Muscle layer of duodenum (tissue), 2 donors: ENCODE results near the gene PLS3.
"Not testable (repeated sequence)": the region's sequence is repeated elsewhere in the genome, so short reads cannot be mapped to it uniquely, and the experiment has no call there.

Source experiments
- H3K27ac ChIP-seq: one replicate; pipeline ENCODE4 v1.7.0; 2013; ENCODE audit warnings: mild to moderate bottlenecking, low read length
- H3K27me3 ChIP-seq: one replicate; pipeline ENCODE4 v1.7.0; 2013; ENCODE audit warnings: low read depth, mild to moderate bottlenecking, control low read depth, low read length
- H3K36me3 ChIP-seq, 2 donors: one replicate each; pipeline ENCODE4 v1.7.0; 2013; ENCODE audit warnings: low read length in 2 of 2, control low read depth in 1 of 2, mild to moderate bottlenecking in 1 of 2; ENCODE audit not compliant: insufficient read depth in 2 of 2, control insufficient read depth in 1 of 2
- H3K4me1 ChIP-seq, 2 donors: one replicate each; pipeline ENCODE4 v1.7.0; 2013; ENCODE audit warnings: low read length in 2 of 2, mild to moderate bottlenecking in 2 of 2, control low read depth in 1 of 2, moderate library complexity in 1 of 2; ENCODE audit not compliant: insufficient read depth in 2 of 2, control insufficient read depth in 1 of 2
- H3K4me3 ChIP-seq, 2 donors: one replicate each; pipeline ENCODE4 v1.7.0; 2013; ENCODE audit warnings: low read length in 2 of 2, low read depth in 1 of 2, mild to moderate bottlenecking in 1 of 2
- H3K9me3 ChIP-seq, 2 donors: one replicate each; pipeline ENCODE4 v1.7.0; 2013; ENCODE audit warnings: low read length in 2 of 2, control low read depth in 1 of 2, mild to moderate bottlenecking in 1 of 2; ENCODE audit not compliant: control insufficient read depth in 1 of 2
- donor health status: healthy.

PLS3 gene

GRCh38 chrX:115560978-115561604 is at the start of gene PLS3:
Gene PLS3 (plus strand): TSS chrX:115561174. CDS start chrX:115610251, 49,077 bp downstream.
- Histone ChIP-seq H3K27me3 (no peaks in the 10 kb centered on the region), H3K9me3 (no peaks in the 10 kb centered on the region), H3K27ac (peak within 1 kb of the TSS; percentile 85), H3K4me3 (peak within 1 kb of the TSS; percentile 61 to 72), H3K4me1 (peaks cover 0 to 4% of the 10 kb centered on the region in 2 donors), H3K36me3 (no peaks in the 10 kb centered on the region)

- no peaks in the 10 kb centered on the region for H3K27me3 ChIP-seq
- no peaks in the 10 kb centered on the region for H3K36me3 ChIP-seq
- H3K27ac ChIP-seq, result no peak overlapping the region
- no peak overlapping the region for H3K4me3 ChIP-seq
- H3K4me1 ChIP-seq, result no peaks in the 10 kb centered on the region
- no peaks in the 10 kb centered on the region for H3K9me3 ChIP-seq
These were observed 42.9 kb upstream of the PLS3 start for GRCh38 chrX:115518113-115518512.

GRCh38 chrX:115521741-115522140 is 39.2 kb upstream of the PLS3 start:
- no peak overlapping the region for H3K27ac ChIP-seq
- H3K4me3 ChIP-seq, result no peak overlapping the region
- no peaks in the 10 kb centered on the region for H3K9me3 ChIP-seq
- no peaks in the 10 kb centered on the region for H3K4me1 ChIP-seq
- no peaks in the 10 kb centered on the region for H3K36me3 ChIP-seq
- H3K27me3 ChIP-seq, result no peaks in the 10 kb centered on the region

- Histone ChIP-seq H3K4me3 (no peak overlapping the region), H3K4me1 (no peaks in the 10 kb centered on the region), H3K36me3 (no peaks in the 10 kb centered on the region), H3K27me3 (no peaks in the 10 kb centered on the region), H3K9me3 (no peaks in the 10 kb centered on the region), H3K27ac (no peak overlapping the region)
These were observed 38.0 kb upstream of the PLS3 start for GRCh38 chrX:115522952-115523351.

GRCh38 chrX:115525486-115525885 is 35.5 kb upstream of the PLS3 start:
- no peaks in the 10 kb centered on the region for H3K36me3 ChIP-seq

GRCh38 chrX:115531818-115532403 is 29.1 kb upstream of the PLS3 start:
- no peaks in the 10 kb centered on the region for H3K27me3 ChIP-seq
- H3K9me3 ChIP-seq, result no peaks in the 10 kb centered on the region
- no peaks in the 10 kb centered on the region for H3K36me3 ChIP-seq
- no peaks in the 10 kb centered on the region for H3K4me1 ChIP-seq
- no peak overlapping the region for H3K27ac ChIP-seq
- H3K4me3 ChIP-seq, result no peak overlapping the region

More at GRCh38 chrX:115525486-115525885, 35.5 kb upstream of the PLS3 start:
- H3K4me3 ChIP-seq, result no peak overlapping the region
- no peak overlapping the region for H3K27ac ChIP-seq
- H3K4me1 ChIP-seq, result no peaks in the 10 kb centered on the region
- no peaks in the 10 kb centered on the region for H3K27me3 ChIP-seq
- no peaks in the 10 kb centered on the region for H3K9me3 ChIP-seq

GRCh38 chrX:115533485-115533884 is 27.5 kb upstream of the PLS3 start:
- no peaks in the 10 kb centered on the region for H3K27me3 ChIP-seq
- H3K27ac ChIP-seq, result no peak overlapping the region

GRCh38 chrX:115534383-115534782 is 26.6 kb upstream of the PLS3 start:
- Histone ChIP-seq H3K36me3 (no peaks in the 10 kb centered on the region), H3K27ac (no peak overlapping the region), H3K27me3 (no peaks in the 10 kb centered on the region)

More at GRCh38 chrX:115533485-115533884, 27.5 kb upstream of the PLS3 start:
- Histone ChIP-seq H3K4me3 (no peak overlapping the region), H3K4me1 (no peaks in the 10 kb centered on the region), H3K36me3 (no peaks in the 10 kb centered on the region), H3K9me3 (no peaks in the 10 kb centered on the region)

GRCh38 chrX:115535421-115535820 is 25.6 kb upstream of the PLS3 start:
- Histone ChIP-seq H3K36me3 (no peaks in the 10 kb centered on the region), H3K4me3 (no peak overlapping the region), H3K4me1 (no peaks in the 10 kb centered on the region), H3K27me3 (no peaks in the 10 kb centered on the region), H3K27ac (no peak overlapping the region), H3K9me3 (no peaks in the 10 kb centered on the region)

More at GRCh38 chrX:115534383-115534782, 26.6 kb upstream of the PLS3 start:
- no peaks in the 10 kb centered on the region for H3K9me3 ChIP-seq
- no peak overlapping the region for H3K4me3 ChIP-seq
- H3K4me1 ChIP-seq, result no peaks in the 10 kb centered on the region

- Histone ChIP-seq H3K27ac (no peak overlapping the region), H3K36me3 (no peaks in the 10 kb centered on the region), H3K27me3 (no peaks in the 10 kb centered on the region), H3K4me3 (no peak overlapping the region), H3K4me1 (no peaks in the 10 kb centered on the region), H3K9me3 (no peaks in the 10 kb centered on the region)
These were observed 25.1 kb upstream of the PLS3 start for GRCh38 chrX:115535844-115536243.

GRCh38 chrX:115539841-115540240 is 21.1 kb upstream of the PLS3 start:
- Histone ChIP-seq H3K36me3 (no peaks in the 10 kb centered on the region), H3K27me3 (no peaks in the 10 kb centered on the region)

GRCh38 chrX:115541045-115541444 is 19.9 kb upstream of the PLS3 start:
- not testable (repeated sequence) for H3K27ac ChIP-seq, H3K27me3 ChIP-seq, H3K36me3 ChIP-seq, H3K4me3 ChIP-seq, H3K9me3 ChIP-seq, H3K4me1 ChIP-seq

More at GRCh38 chrX:115539841-115540240, 21.1 kb upstream of the PLS3 start:
- no peak overlapping the region for H3K4me3 ChIP-seq
- H3K4me1 ChIP-seq, result no peaks in the 10 kb centered on the region
- no peaks in the 10 kb centered on the region for H3K9me3 ChIP-seq
- no peak overlapping the region for H3K27ac ChIP-seq
